AG08396 (cell line): ENCODE results near the gene DTD1.

Experiments used
- DNase-seq: peaks from one replicate; pipeline ENCODE4 v3.0.0; 2012; ENCODE audit warnings: low spot score, mixed read lengths

DTD1 gene

DNA sequence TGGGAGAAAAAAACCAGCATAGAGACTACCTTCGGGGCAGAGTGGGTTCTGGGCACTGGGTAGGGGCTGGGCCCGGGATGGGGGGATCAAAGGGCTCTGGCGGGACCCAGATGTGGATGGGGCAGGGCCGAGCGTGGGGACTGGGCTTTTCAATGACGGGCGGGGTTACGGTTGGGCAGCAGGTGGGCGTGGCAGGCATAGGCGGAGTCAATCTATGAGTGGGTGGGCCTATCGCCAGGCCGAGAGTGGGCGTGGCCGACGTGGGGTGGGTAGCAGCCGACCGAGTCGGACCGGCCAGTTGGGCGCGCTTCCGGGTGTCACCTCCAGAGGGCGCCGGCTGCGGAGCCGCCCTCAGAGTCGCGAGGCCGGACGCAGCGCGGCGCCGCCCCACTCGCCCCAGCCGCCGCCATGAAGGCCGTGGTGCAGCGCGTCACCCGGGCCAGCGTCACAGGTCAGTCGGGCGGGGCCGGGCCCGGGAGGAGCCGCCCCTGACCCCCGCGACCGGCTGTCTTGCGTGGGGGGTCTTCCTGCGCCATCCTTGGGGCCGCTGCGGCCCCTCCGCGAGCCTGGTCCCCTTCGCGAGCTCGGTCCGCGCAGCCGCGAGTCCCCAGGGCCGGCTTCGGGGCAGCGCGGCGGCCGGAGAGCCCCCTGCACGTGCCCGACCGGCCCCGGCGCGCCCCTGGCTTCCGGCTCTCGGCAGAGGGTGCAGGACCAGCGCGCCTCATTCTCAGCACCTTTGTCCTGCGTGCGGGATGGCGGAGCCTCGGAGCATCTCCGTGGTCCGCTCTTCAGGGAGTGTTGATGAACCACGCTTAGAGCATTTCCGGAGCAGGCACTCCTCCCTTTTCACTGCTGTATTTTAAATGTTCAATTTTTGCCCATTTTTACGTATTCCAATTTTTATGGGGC lies at the start of gene DTD1:
TSS of gene DTD1 (plus strand) at position 390 of the 909 bp plus-strand sequence. CDS start at position 409, 19 bp downstream.
- DNase-seq, result peak; percentile 96

GRCh38 chr20:18541741-18542140 lies 46.1 kb upstream of the DTD1 start:
- no peak for DNase-seq

DNA sequence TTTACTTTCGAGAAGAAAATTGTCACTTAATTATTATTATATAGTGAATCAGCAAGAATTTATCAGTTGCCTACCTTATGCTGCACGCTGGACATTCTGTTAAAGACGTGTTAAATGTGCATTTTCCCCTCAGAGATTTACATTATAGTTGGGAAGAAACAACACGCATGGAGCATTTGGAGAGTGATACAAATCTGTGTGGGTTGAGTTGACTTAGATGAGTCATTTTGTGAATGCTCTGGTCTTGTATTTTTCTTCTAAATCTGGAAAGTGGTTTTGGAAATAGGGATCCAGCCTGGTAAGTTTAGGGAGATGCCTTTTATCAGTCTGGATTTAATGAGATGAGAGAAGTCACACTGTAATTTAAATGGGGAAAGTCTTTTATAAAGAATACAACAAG lies 44.6 kb upstream of the DTD1 start:
- no peak for DNase-seq

- DNase-seq, result no peak
These were observed 43.9 kb upstream of the DTD1 start for GRCh38 chr20:18543932-18544331.

DNA sequence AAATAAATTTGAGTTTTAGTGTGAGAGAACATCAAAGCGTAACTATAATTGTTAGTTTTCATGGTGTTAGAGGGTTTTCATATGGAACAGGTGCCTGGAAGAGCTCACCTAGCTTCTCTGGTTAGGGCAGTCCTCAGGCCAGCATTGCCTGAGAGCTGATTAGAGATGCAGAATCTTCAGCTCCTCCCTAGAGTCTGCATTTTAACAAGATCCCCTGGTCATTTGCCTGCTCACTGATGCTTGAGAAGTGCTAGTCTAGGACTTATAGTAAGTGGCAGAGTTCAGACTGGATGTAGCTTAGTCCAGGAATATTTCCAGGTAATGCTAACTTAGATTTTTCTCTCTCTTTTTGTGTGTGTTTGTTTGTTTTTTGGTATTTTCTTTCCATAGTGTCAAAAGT lies 42.3 kb upstream of the DTD1 start:
- no peak for DNase-seq

DNA sequence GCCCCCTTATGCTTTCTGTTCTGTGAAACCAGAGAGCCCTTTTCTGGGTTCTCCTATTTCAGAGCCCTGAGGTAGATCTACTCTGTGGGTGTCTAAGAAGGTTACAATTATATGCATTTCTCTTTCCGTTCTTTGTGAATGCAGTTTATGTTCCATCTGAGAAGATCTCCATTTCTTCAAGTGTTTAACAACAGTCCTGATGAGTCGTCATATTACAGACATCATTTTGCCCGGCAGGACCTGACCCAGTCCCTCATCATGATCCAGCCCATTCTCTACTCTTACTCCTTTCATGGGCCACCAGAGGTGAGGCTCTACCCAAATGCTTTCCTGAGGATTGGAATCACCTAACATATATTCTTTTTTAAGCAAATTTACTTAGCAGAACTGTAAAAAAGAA lies 39.4 kb upstream of the DTD1 start:
- no peak for DNase-seq

- DNase-seq, result no peak
These were observed 34.1 kb upstream of the DTD1 start for GRCh38 chr20:18553746-18554145.

GRCh38 chr20:18566892-18567738 lies 20.7 kb upstream of the DTD1 start, which contains the start of gene SMIM26:
SMIM26 (plus strand) TSS chr20:18567432; CDS start chr20:18567479, 47 bp downstream.
- peak; percentile 94 for DNase-seq

- DNase-seq, result no peak
These were observed 20.1 kb upstream of the DTD1 start for GRCh38 chr20:18567739-18568091.

DNA sequence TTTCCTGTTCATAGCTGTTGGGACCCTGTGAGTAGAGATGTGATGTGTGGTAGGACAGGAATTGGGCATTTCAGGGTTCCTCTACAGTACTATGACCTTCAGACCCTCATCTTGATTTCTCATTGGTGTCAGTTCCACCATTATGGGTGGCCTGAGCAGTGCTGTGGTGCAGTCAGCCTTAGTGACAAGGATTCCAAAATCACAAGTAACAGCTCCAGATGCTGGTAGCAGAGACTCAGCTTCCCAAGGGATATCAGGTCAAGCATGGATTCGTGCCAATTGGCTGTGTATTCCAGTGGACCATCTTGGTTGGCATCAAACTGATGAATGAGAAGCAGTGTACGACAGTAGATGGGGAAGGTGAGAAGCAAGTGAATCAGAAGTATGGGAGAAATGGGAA lies 16.8 kb upstream of the DTD1 start:
- DNase-seq, result no peak

GRCh38 chr20:18571578-18571977 lies 16.3 kb upstream of the DTD1 start:
- no peak for DNase-seq

- no peak for DNase-seq
These were observed 9.9 kb upstream of the DTD1 start for GRCh38 chr20:18577942-18578341.

DNA sequence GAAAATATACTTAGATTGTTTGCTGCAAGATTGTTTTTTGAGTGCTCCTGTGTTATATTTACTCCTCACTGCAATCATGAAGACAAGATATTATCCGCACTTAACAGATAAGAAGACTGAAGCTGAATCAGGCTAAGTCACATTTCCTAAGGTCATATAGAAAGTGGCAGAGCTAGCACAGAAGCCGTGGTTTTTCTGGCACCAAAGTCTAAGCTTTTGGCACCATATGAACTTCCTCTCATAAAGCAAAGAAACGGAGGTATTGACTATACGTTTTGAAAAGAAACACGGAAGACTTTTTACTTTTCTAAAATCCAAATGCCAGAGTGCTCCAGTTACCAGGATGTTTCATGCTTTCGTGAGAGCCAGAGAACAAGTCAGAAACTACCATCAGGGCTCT lies 9.3 kb upstream of the DTD1 start:
- DNase-seq, result no peak

DNA sequence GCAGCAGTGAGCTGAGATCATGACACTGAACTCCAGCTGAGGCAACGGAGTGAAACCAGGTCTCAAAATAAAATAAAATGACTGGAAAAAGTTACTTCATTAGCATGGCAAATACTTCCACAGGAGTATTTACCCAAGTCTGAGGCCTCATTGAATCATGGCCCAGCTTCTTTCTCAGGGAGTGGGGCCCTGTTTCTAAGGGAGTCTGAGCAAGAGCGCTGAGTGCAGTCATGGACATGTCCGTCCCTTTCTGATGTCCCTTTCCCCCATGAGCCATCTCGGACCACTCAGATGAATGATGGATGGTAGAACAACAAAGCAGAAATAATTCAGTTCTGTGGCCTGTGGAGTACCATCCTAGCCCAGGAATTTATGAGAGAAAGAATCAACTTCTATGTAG lies 7.8 kb upstream of the DTD1 start:
- no peak for DNase-seq

DNA sequence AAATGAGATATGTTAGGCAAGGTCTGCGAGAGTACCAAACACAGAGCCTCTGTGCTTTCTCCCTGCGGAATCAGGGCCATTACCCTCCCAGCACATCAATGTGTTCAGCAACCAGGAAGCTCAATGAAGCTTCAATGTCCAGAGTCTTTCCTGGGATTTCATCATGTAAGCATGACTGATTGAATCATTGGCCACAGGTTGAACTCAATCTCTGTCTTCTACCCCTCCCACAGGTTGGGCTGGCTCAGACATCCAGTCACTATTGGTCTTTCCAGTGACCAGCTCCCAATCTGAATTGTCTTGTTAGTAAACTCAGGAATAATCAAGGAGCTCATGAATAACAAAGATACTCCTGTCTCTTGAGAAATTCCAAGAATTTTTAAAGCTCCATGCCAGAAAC lies 2.7 kb upstream of the DTD1 start:
- DNase-seq, result no peak

- DNase-seq, result no peak
These were observed 700 bp downstream of the DTD1 start for GRCh38 chr20:18588574-18588933.

DNA sequence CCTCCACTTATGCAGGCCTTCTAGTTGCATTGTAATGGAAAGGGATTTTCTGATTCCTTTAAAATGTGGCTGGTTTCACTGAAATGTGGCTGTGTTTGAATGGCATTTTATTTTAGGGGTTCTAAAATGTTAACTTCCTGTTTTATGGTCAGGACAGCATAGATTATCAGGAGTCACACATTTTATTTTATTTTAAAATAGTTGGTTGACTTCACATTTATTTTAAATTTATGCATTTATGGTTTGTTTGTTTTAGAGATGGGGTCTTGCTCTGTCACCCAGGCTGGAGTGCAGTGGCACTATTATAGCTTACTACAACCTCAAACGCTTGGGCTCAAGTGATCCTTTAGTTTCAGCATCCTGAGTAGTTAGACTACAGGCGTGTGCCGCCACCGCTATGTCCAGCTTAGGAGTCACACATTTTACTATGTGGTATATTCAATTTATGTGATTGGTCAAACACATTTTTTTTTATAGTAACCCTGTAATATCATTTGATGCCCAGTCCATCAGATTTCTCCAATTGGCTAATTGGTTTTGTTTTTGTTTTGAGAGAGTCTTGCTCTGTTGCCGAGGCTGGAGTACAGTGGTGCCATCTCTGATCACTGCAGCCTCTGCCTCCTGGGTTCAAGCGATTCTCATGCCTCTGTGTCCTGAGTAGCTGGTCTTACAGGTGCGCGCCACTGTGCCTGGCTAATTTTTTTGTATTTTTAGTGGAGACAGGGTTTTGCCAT lies 2.3 kb downstream of the DTD1 start:
- no peak for DNase-seq

DNA sequence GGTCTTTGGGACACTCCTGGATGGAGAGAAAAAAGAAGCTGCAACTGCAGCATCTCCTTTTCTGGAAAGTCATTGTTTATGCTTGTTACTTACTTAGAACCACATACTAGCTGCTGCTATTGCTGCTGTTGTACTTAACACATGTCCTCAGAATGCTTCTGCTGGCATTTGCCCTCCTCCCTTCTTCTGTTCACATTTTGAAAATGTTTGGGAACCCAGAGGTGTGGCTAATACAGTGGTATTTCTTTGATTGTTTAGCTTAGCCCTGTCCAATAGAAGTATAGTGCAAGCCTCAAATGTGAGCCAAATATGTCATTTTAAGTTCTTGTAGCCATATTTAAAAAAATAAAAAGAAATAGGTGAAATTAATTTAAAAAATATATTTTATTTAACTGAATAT lies 8.4 kb downstream of the DTD1 start:
- no peak for DNase-seq

DNA sequence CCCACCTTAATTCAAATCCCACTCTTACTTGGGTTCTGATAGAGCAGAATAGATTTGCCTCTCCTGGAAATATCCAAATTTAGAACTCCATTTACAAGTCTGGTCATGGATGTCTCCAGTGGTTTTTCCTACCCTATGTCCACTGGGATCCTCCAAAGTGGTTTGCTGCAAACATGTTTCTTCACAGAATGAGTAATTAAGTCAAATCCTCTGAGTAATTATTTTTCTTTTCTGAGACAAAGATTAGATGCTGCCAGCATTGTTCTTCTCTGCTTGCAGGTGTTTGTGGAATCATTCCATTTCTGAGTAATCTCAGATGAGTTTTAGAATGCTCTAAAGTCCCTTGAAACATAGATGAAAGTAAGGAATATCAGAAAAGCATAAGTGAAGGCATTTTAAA lies 21.9 kb downstream of the DTD1 start:
- no peak for DNase-seq

- no peak for DNase-seq
These were observed 23.6 kb downstream of the DTD1 start for GRCh38 chr20:18611492-18611891.

- no peak for DNase-seq
These were observed 25.7 kb downstream of the DTD1 start for GRCh38 chr20:18613553-18613952.

DNA sequence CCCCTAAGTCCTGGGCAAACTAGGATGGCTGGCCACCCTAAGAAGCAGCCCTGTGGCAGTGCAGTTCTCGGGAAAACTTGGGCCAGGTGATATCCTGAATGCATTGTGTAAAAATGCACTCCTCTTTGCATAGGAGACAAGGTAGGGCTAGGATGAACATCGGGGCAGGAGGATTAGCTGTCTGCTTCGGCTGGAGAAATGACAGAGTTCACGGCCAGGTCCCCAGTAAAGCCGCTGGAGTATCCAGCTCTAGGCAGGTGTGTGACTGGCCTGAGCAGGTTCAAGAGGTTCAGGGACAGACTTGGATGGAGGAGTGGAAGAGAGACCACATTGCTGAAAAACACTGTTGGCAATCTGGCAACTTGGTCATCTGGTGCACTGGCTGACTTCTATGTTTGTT lies 26.4 kb downstream of the DTD1 start:
- DNase-seq, result no peak
